GM18951 (cell line): ENCODE measurements around the gene MET.

Experiments
- POLR2A ChIP-seq: IDR thresholded peaks from 4 replicates; pipeline ENCODE4 v1.6.1; 2011; ENCODE audit warnings: mild to moderate bottlenecking; ENCODE audit not compliant: insufficient read length, insufficient read depth; ENCODE audit errors: extremely low read depth
- in situ Hi-C: fragments of 300-500 bp; cut with MboI; formaldehyde crosslinking; loops from one replicate; pipeline ENCODE4 v1.12.0; 2022; ENCODE audit warnings: low sequenced_read_pairs, mixed read lengths, inconsistent platforms; ENCODE audit not compliant: unreplicated experiment

MET gene

GRCh38 chr7:116776610-116777289 is 104.8 kb downstream of the MET start:
- in situ Hi-C loops: loop anchor here (25.0 kb wide), 1 partner anchor 514 kb away; no protein-coding TSS in a partner anchor
- no peak for TF ChIP-seq POLR2A

- in situ Hi-C loops: loop anchor here (25.0 kb wide), 1 partner anchor 515 kb away; no protein-coding TSS in a partner anchor
- TF ChIP-seq POLR2A: no peak
Observed at GRCh38 chr7:116777651-116778281, 105.8 kb downstream of the MET start.

- in situ Hi-C loops: loop anchor here (25.0 kb wide), 1 partner anchor 517 kb away; no protein-coding TSS in a partner anchor
- TF ChIP-seq POLR2A: no peak
Observed at GRCh38 chr7:116779216-116779615, 107.2 kb downstream of the MET start.

- TF ChIP-seq POLR2A: no peak
- in situ Hi-C loops: loop anchor here (25.0 kb wide), 1 partner anchor 518 kb away; no protein-coding TSS in a partner anchor
Observed at GRCh38 chr7:116779931-116780330, 107.9 kb downstream of the MET start.

GRCh38 chr7:116780521-116780920 is 108.5 kb downstream of the MET start:
- in situ Hi-C loops: loop anchor here (25.0 kb wide), 1 partner anchor 518 kb away; no protein-coding TSS in a partner anchor

GRCh38 chr7:116780966-116781365 is 109.0 kb downstream of the MET start:
- TF ChIP-seq POLR2A: no peak
- in situ Hi-C loops: loop anchor here (25.0 kb wide), 1 partner anchor 519 kb away; no protein-coding TSS in a partner anchor

More at GRCh38 chr7:116780521-116780920, 108.5 kb downstream of the MET start:
- TF ChIP-seq POLR2A: no peak

- in situ Hi-C loops: loop anchor here (25.0 kb wide), 1 partner anchor 519 kb away; no protein-coding TSS in a partner anchor
- TF ChIP-seq POLR2A: no peak
Observed at GRCh38 chr7:116781584-116781983, 109.6 kb downstream of the MET start.

- in situ Hi-C loops: loop anchor here (25.0 kb wide), 1 partner anchor 520 kb away; no protein-coding TSS in a partner anchor
- no peak for TF ChIP-seq POLR2A
Observed at GRCh38 chr7:116782177-116782711, 110.2 kb downstream of the MET start.

GRCh38 chr7:116783666-116784318 is 111.8 kb downstream of the MET start:
- in situ Hi-C loops: loop anchor here (25.0 kb wide), 1 partner anchor 521 kb away; no protein-coding TSS in a partner anchor

GRCh38 chr7:116784647-116785046 is 112.7 kb downstream of the MET start:
- in situ Hi-C loops: loop anchor here (25.0 kb wide), 1 partner anchor 522 kb away; no protein-coding TSS in a partner anchor
- no peak for TF ChIP-seq POLR2A

More at GRCh38 chr7:116783666-116784318, 111.8 kb downstream of the MET start:
- no peak for TF ChIP-seq POLR2A

- no peak for TF ChIP-seq POLR2A
- in situ Hi-C loops: loop anchor here (25.0 kb wide), 1 partner anchor 524 kb away; no protein-coding TSS in a partner anchor
Observed at GRCh38 chr7:116785843-116786242, 113.8 kb downstream of the MET start.

GRCh38 chr7:116786791-116787443 is 114.9 kb downstream of the MET start:
- in situ Hi-C loops: loop anchor here (25.0 kb wide), 1 partner anchor 525 kb away; no protein-coding TSS in a partner anchor

GRCh38 chr7:116787881-116788280 is 115.9 kb downstream of the MET start:
- no peak for TF ChIP-seq POLR2A
- in situ Hi-C loops: loop anchor here (25.0 kb wide), 1 partner anchor 526 kb away; no protein-coding TSS in a partner anchor

More at GRCh38 chr7:116786791-116787443, 114.9 kb downstream of the MET start:
- no peak for TF ChIP-seq POLR2A
